MCF 10A (cell line): ENCODE data around the gene TMBIM6. TPM values are rescaled to one million over a fixed set of nuclear protein-coding genes. Genes with fewer than 3 reads are reported as not detected.

Experiments
- BruUV-seq: library from RNA; stranded (reverse); fragments of 400-500 nt; replicated peaks from 2 replicates; lab custom pipeline; 2021; lab: Mats Ljungman, UMichigan
- CTCF ChIA-PET: fragments of 300-600 bp; sonication (Branson Sonifier 250); formaldehyde crosslinking; extraction: SDS; loops from one replicate; lab custom pipeline; 2021; ENCODE audit warnings: antibody characterized with exemption, inconsistent platforms; lab: Yijun Ruan, JAX
- POLR2A ChIA-PET: fragments of 300-600, 350-650 bp; sonication (Branson Sonifier 250); formaldehyde crosslinking; extraction: SDS; loops from one replicate; lab custom pipeline; 2020; ENCODE audit warnings: antibody characterized with exemption, inconsistent platforms; lab: Yijun Ruan, JAX
- DNase-seq: peaks from one replicate; pipeline ENCODE4 v3.0.0-alpha.2; 2018; ENCODE audit not compliant: unreplicated experiment
- H3K27ac Mint-ChIP-seq: one replicate; pipeline ENCODE4 v1.8.0; 2022; ENCODE audit warnings: mild to moderate bottlenecking, low read depth, mixed read lengths; ENCODE audit not compliant: unreplicated experiment
- H3K27me3 Mint-ChIP-seq: one replicate; pipeline ENCODE4 v1.8.0; 2022; ENCODE audit warnings: mixed read lengths; ENCODE audit not compliant: insufficient read depth, unreplicated experiment
- H3K36me3 Mint-ChIP-seq: one replicate; pipeline ENCODE4 v1.8.0; 2022; ENCODE audit warnings: mild to moderate bottlenecking, moderate library complexity, mixed read lengths; ENCODE audit not compliant: insufficient read depth, unreplicated experiment
- H3K4me1 Mint-ChIP-seq: one replicate; pipeline ENCODE4 v1.8.0; 2022; ENCODE audit warnings: mixed read lengths; ENCODE audit not compliant: insufficient read depth, unreplicated experiment
- H3K4me3 Mint-ChIP-seq: one replicate; pipeline ENCODE4 v1.8.0; 2022; ENCODE audit warnings: mild to moderate bottlenecking, moderate library complexity, mixed read lengths; ENCODE audit not compliant: unreplicated experiment
- H3K9me3 Mint-ChIP-seq: one replicate; pipeline ENCODE4 v1.8.0; 2022; ENCODE audit warnings: mixed read lengths; ENCODE audit not compliant: unreplicated experiment
- intact Hi-C: fragments of 100-400 bp; cut with micrococcal nuclease; formaldehyde crosslinking; loops from 2 replicates; pipeline ENCODE4 v1.14.1; 2022
- total RNA-seq: library from RNA; stranded (reverse); gene quantifications from 2 replicates; pipeline ENCODE4 v1.2.3, GENCODE V29; 2022
- TF ChIP-seq, protein P1 (sequence below): fragments of 200-600 bp; IDR thresholded peaks from one replicate; pipeline ENCODE4 v1.8.0; 2022; ENCODE audit warnings: antibody characterized with exemption, mild to moderate bottlenecking; ENCODE audit not compliant: unreplicated experiment

TMBIM6 gene
- total RNA-seq, 1 experiment from 2014 or later = 517 TPM

DNA sequence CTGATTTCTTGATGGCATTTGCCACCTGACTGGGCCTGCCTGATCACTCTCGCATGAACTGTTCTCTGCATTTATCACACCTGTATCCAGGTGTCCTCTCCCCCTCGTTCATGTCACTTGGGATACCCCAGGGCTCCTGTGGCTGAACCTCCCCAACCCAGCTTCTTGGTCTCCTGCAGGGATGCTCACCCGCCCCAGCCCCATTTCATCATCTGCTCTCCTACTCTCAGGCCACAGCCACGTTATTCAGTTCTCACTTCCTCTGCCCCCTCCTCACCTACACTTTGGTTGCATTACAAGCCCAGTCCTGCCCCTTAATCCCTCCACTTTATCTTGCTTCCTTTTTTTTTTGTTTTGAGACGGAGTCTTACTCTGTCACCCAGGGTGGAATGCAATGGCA lies 35.5 kb downstream of the TMBIM6 start:
- Mint-ChIP-seq H3K27me3 (peaks cover 22% of the 10 kb centered on the region), H3K36me3 (no peaks in the 10 kb centered on the region), H3K27ac (peak overlapping the region; percentile 42), H3K9me3 (no peaks in the 10 kb centered on the region), H3K4me1 (peaks cover 17% of the 10 kb centered on the region), H3K4me3 (no peak overlapping the region)
- POLR2A ChIA-PET = interaction anchor here (0.7 to 1.8 kb wide), 3 partner anchors 35 to 233 kb away, joined by 3 to 10 read pairs (median 4); partner anchors contain the start of genes BCDIN3D and TMBIM6
- BruUV-seq = no TSS peak
- DNase-seq = no peak
- TF ChIP-seq, protein P1, sequence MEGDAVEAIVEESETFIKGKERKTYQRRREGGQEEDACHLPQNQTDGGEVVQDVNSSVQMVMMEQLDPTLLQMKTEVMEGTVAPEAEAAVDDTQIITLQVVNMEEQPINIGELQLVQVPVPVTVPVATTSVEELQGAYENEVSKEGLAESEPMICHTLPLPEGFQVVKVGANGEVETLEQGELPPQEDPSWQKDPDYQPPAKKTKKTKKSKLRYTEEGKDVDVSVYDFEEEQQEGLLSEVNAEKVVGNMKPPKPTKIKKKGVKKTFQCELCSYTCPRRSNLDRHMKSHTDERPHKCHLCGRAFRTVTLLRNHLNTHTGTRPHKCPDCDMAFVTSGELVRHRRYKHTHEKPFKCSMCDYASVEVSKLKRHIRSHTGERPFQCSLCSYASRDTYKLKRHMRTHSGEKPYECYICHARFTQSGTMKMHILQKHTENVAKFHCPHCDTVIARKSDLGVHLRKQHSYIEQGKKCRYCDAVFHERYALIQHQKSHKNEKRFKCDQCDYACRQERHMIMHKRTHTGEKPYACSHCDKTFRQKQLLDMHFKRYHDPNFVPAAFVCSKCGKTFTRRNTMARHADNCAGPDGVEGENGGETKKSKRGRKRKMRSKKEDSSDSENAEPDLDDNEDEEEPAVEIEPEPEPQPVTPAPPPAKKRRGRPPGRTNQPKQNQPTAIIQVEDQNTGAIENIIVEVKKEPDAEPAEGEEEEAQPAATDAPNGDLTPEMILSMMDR = no peak
- intact Hi-C loops = loop anchor here (1.0 to 5.0 kb wide), 5 partner anchors 62 to 293 kb away; partner anchors contain the start of gene ASIC1
- CTCF ChIA-PET = interaction anchor here (0.7 to 5.2 kb wide), 16 partner anchors 9 to 190 kb away, joined by 3 to 57 read pairs (median 4); partner anchors contain the start of gene BCDIN3D

DNA sequence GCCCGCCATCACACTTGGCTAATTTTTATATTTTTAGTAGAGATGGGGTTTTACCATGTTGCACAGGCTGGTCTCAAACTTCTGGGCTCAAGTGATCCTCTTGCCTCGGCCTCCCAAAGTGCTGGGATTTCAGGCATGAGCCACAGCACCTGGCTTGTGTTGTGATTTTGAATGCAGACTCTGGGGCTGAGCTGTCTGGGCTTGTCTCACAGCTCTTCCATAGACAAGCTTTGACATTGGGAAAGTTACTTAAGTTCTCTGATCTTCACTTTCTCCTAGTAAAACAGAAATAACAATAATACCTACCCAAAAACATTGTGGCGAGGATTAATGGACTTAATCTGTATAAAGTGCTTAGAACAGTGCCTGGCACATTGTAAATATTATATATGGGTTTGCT lies 36.0 kb downstream of the TMBIM6 start:
- TF ChIP-seq, protein P1 = no peak
- peaks cover 17% of the 10 kb centered on the region for H3K4me1 Mint-ChIP-seq
- H3K4me3 Mint-ChIP-seq = no peak overlapping the region
- DNase-seq = no peak
- peaks cover 22% of the 10 kb centered on the region for H3K27me3 Mint-ChIP-seq
- intact Hi-C loops = loop anchor here (5.0 kb wide), 1 partner anchor 280 kb away; the partner anchor contains the start of gene ASIC1
- BruUV-seq = no TSS peak
- no peaks in the 10 kb centered on the region for H3K36me3 Mint-ChIP-seq
- POLR2A ChIA-PET = interaction anchor here (0.7 to 1.8 kb wide), 4 partner anchors 36 to 233 kb away, joined by 3 to 10 read pairs (median 4); partner anchors contain the start of genes BCDIN3D and TMBIM6
- CTCF ChIA-PET = interaction anchor here (0.7 to 5.2 kb wide), 21 partner anchors 9 to 308 kb away, joined by 3 to 57 read pairs (median 5); partner anchors contain the start of genes BCDIN3D, NCKAP5L and SMARCD1
- H3K9me3 Mint-ChIP-seq = no peaks in the 10 kb centered on the region
- no peak overlapping the region for H3K27ac Mint-ChIP-seq

DNA sequence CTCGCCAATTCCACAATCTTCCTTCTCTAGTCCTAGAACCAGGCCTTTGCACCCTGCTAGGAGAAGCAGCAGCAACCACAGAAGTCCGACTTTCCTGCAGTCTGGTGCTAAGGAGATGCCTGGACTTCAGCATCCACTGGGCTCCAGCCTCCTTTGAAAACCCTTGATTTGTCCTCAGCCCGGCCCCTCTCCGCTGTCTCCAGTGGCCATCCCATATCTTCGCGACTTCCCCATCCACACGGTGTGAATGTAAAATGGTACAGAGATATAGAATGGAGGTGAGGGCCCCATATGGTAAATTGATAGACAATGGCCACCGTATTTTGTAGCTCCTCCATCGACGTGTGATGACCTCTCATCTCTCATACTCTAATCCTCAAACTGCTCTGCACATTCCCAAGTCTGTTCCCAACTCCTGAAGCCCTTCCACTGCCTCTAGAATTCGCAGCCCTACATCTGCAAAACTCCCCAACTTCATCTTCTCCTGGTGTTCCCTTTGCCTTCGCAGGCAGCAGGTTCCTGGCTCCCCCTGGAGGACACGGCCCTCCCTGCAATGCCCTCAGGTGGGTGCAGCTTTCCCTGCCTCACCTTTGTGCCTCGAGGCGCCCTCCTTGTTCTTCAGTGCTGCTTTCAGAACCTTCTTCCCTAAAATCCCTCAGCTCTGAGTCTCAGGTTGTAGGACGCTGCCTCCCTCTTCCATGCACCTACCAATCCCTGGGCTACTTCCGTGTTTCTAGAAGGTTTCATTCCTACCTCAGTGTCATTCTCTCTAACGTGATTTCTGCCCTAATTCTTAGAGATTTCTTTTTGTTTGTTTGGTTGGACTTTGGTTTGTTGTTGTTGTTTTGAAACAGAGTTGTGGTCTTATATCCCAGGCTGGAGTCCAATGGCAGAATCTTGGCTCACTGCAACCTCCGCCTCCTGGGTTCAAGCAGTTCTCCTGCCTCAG lies 36.7 kb downstream of the TMBIM6 start:
- Mint-ChIP-seq H3K36me3 (no peaks in the 10 kb centered on the region), H3K27ac (no peak overlapping the region), H3K27me3 (peaks cover 22% of the 10 kb centered on the region), H3K9me3 (no peaks in the 10 kb centered on the region), H3K4me1 (peaks cover 17% of the 10 kb centered on the region), H3K4me3 (no peak overlapping the region)
- intact Hi-C loops = loop anchor here (2.0 to 5.0 kb wide), 2 partner anchors 141 to 279 kb away; partner anchors contain the start of gene ASIC1
- ChIA-PET POLR2A (interaction anchor here (0.8 to 1.8 kb wide), 4 partner anchors 10 to 65 kb away, joined by 4 to 10 read pairs (median 4); partner anchors contain the start of genes BCDIN3D and TMBIM6), CTCF (interaction anchor here (0.7 to 5.2 kb wide), 26 partner anchors 8 to 553 kb away, joined by 3 to 57 read pairs (median 4); partner anchors contain the start of genes BCDIN3D, NCKAP5L and SMARCD1)
- TF ChIP-seq, protein P1 = peak; percentile 77
- BruUV-seq = no TSS peak
- peak; percentile 60 for DNase-seq
